ENCODE data around the gene CEP162.
"Not testable (repeated sequence)": the region's sequence is repeated elsewhere in the genome, so short reads cannot be mapped to it uniquely, and the experiment has no call there.

Gene CEP162

GRCh38 chr6:84227434-84228197 is at the start of gene CEP162:
Gene CEP162 (minus strand): TSS chr6:84227643. CDS start chr6:84226393, 1,250 bp downstream.
- peak; percentile 90 for DNase-seq

GRCh38 chr6:84274856-84275255 is 47.4 kb upstream of the CEP162 start:
- no peak for DNase-seq

- no peak for DNase-seq
Observed at GRCh38 chr6:84273048-84273809, 45.8 kb upstream of the CEP162 start.

- no peak for DNase-seq
Observed at GRCh38 chr6:84272298-84272697, 44.9 kb upstream of the CEP162 start.

GRCh38 chr6:84271061-84271716 is 43.7 kb upstream of the CEP162 start:
- no peak for DNase-seq

GRCh38 chr6:84269947-84270733 is 42.7 kb upstream of the CEP162 start:
- DNase-seq, result no peak

GRCh38 chr6:84268781-84269180 is 41.3 kb upstream of the CEP162 start:
- DNase-seq, result no peak

GRCh38 chr6:84263557-84263956 is 36.1 kb upstream of the CEP162 start:
- no peak for DNase-seq

- no peak for DNase-seq
Observed at GRCh38 chr6:84260926-84261325, 33.5 kb upstream of the CEP162 start.

GRCh38 chr6:84260196-84260595 is 32.8 kb upstream of the CEP162 start:
- no peak for DNase-seq

GRCh38 chr6:84258866-84259265 is 31.4 kb upstream of the CEP162 start:
- no peak for DNase-seq

- DNase-seq, result no peak
Observed at GRCh38 chr6:84258268-84258667, 30.8 kb upstream of the CEP162 start.

GRCh38 chr6:84255641-84256040 is 28.2 kb upstream of the CEP162 start:
- DNase-seq, result no peak

GRCh38 chr6:84253380-84253779 is 25.9 kb upstream of the CEP162 start:
- no peak for DNase-seq

GRCh38 chr6:84251891-84252539 is 24.6 kb upstream of the CEP162 start:
- DNase-seq, result no peak

GRCh38 chr6:84249724-84250123 is 22.3 kb upstream of the CEP162 start:
- no peak for DNase-seq

- DNase-seq, result not testable (repeated sequence)
Observed at GRCh38 chr6:84244416-84245081, 17.1 kb upstream of the CEP162 start.

GRCh38 chr6:84243240-84243639 is 15.8 kb upstream of the CEP162 start:
- DNase-seq, result no peak

GRCh38 chr6:84242265-84242664 is 14.8 kb upstream of the CEP162 start:
- no peak for DNase-seq

- DNase-seq, result no peak
Observed at GRCh38 chr6:84228198-84228543, 728 bp upstream of the CEP162 start.

GRCh38 chr6:84227044-84227433 is 404 bp downstream of the CEP162 start:
- DNase-seq, result no peak

- DNase-seq, result no peak
Observed at GRCh38 chr6:84224251-84224650, 3.2 kb downstream of the CEP162 start.

Measured in activated CD4-positive, alpha-beta T cell treated with anti-CD3 and anti-CD28 coated beads for 48 hours (primary cell).